HCT116 (cell line): Measurements from ENCODE around the gene GOLIM4. TPM values are rescaled to one million over a fixed set of nuclear protein-coding genes. Genes with fewer than 3 reads are reported as not detected.

Experiments
- ATAC-seq: fragments of 200-7000 bp; cut with Tn5 transposase; 2 replicates; pipeline ENCODE4 v1.9.1; 2020; ENCODE audit warnings: mild to moderate bottlenecking, moderate library complexity
- BruUV-seq: library from RNA; stranded (reverse); fragments of 400-500 nt; replicated peaks from 2 replicates; lab custom pipeline; 2021; lab: Mats Ljungman, UMichigan
- CTCF ChIA-PET: fragments of 300-600 bp; sonication (Branson Sonifier 250); formaldehyde crosslinking; loops from one replicate; lab custom pipeline; 2021; ENCODE audit warnings: antibody characterized with exemption; lab: Charles Lee
- POLR2A ChIA-PET: fragments of 300-600, 350-600 bp; sonication (Branson Sonifier 250); formaldehyde crosslinking; loops from one replicate; lab custom pipeline; 2021; ENCODE audit warnings: antibody characterized with exemption; lab: Charles Lee
- RAD21 ChIA-PET, 2 experiments: fragments of 300-600 bp; sonication (Branson Sonifier 250); formaldehyde crosslinking; loops; one replicate each; lab custom pipeline; 2023; ENCODE audit warnings: low total read pairs in 2 of 2; ENCODE audit not compliant: uncharacterized antibody in 2 of 2, unreplicated experiment in 2 of 2, low non-redundant PET in 1 of 2; lab: Charles Lee
- DNase-seq: peaks from one replicate; pipeline ENCODE4 v3.0.0-alpha.2; 2010; ENCODE audit warnings: low read depth, low spot score
- H2AFZ ChIP-seq: fragments of 200-600 bp; shearing (Covaris generic), sonication (generic); 2 replicates; pipeline ENCODE4 v1.6.1; 2017; ENCODE audit warnings: low read depth, mixed run types, mixed read lengths, antibody characterized with exemption, low read length; ENCODE audit not compliant: poor library complexity, severe bottlenecking
- H3K27ac ChIP-seq: 2 replicates; pipeline ENCODE4 v1.5.1; 2012; ENCODE audit warnings: low read depth, low read length
- H3K27me3 ChIP-seq: fragments of 200-600 bp; sonication (generic); 2 replicates; pipeline ENCODE4 v1.6.1; 2016; ENCODE audit warnings: mixed run types, low read length, mixed read lengths; ENCODE audit not compliant: insufficient read depth
- H3K36me3 ChIP-seq, 2 experiments: fragments of 200-500 bp in 1 of 2; fragments of 200-600 bp in 1 of 2; sonication (Bioruptor generic) in 1 of 2; sonication (generic) in 1 of 2; 2 replicates each; pipeline versions ENCODE4 v1.5.1 to v1.6.1; 2014 to 2016; ENCODE audit warnings: low read length in 2 of 2, inconsistent platforms in 1 of 2, mixed read lengths in 1 of 2, mixed run types in 1 of 2; ENCODE audit not compliant: insufficient read depth in 2 of 2, control insufficient read depth in 1 of 2
- H3K4me1 ChIP-seq, 2 experiments: fragments of 200-600 bp in 1 of 2; sonication (generic) in 1 of 2; 2 replicates each; pipeline versions ENCODE4 v1.5.1 to v1.6.1; 2012 to 2017; ENCODE audit warnings: low read length in 2 of 2, inconsistent platforms in 1 of 2, mild to moderate bottlenecking in 1 of 2, mixed read lengths in 1 of 2, mixed run types in 1 of 2, moderate library complexity in 1 of 2; ENCODE audit not compliant: insufficient read depth in 2 of 2, control insufficient read depth in 1 of 2
- H3K4me2 ChIP-seq: fragments of 200-600 bp; sonication (generic); 2 replicates; pipeline ENCODE4 v1.6.1; 2017; ENCODE audit warnings: mixed run types, low read length, mixed read lengths
- H3K4me3 ChIP-seq, 2 experiments: fragments of 200-600 bp in 1 of 2; sonication (generic) in 1 of 2; replicated peaks in 1 of 2; 2 replicates each; pipeline ENCODE4 v1.5.1; 2011 to 2016; ENCODE audit warnings: low read length in 2 of 2, control low read depth in 1 of 2, low read depth in 1 of 2, mild to moderate bottlenecking in 1 of 2, mixed read lengths in 1 of 2, mixed run types in 1 of 2
- H3K79me2 ChIP-seq: fragments of 200-600 bp; sonication (generic); 2 replicates; pipeline ENCODE4 v1.6.1; 2017; ENCODE audit warnings: mild to moderate bottlenecking, mixed run types, low read length, moderate library complexity, mixed read lengths; ENCODE audit not compliant: insufficient read depth
- H3K9ac ChIP-seq: fragments of 200-600 bp; sonication (generic); 2 replicates; pipeline ENCODE4 v1.6.1; 2016; ENCODE audit warnings: low read length, mixed read lengths
- H3K9me2 ChIP-seq: fragments of 200-600 bp; sonication (generic), shearing (Covaris generic); 2 replicates; pipeline ENCODE4 v1.6.1; 2017; ENCODE audit warnings: mixed run types, mild to moderate bottlenecking, moderate library complexity; ENCODE audit not compliant: insufficient read depth
- H3K9me3 ChIP-seq, 2 experiments: fragments of 200-500 bp in 1 of 2; fragments of 200-600 bp in 1 of 2; sonication (Bioruptor generic) in 1 of 2; sonication (generic) in 1 of 2; 2 replicates each; pipeline ENCODE4 v1.6.1; 2014 to 2017; ENCODE audit warnings: low read length in 2 of 2, mixed read lengths in 2 of 2, inconsistent platforms in 1 of 2, low read depth in 1 of 2, mild to moderate bottlenecking in 1 of 2, mixed run types in 1 of 2, moderate library complexity in 1 of 2; ENCODE audit not compliant: control insufficient read depth in 1 of 2, insufficient read depth in 1 of 2
- H4K20me1 ChIP-seq: fragments of 200-600 bp; sonication (generic), shearing (Covaris generic); 2 replicates; pipeline ENCODE4 v1.6.1; 2017; ENCODE audit warnings: mixed run types, mild to moderate bottlenecking, moderate library complexity; ENCODE audit not compliant: insufficient read depth
- CBX3 ChIP-seq: IDR thresholded peaks from 2 replicates; pipeline ENCODE4 v1.6.1; 2012; ENCODE audit warnings: low read depth
- CEBPB ChIP-seq: IDR thresholded peaks from 2 replicates; pipeline ENCODE4 v1.6.1; 2012; ENCODE audit warnings: low read depth
- EGR1 ChIP-seq: IDR thresholded peaks from 2 replicates; pipeline ENCODE4 v1.6.1; 2012; ENCODE audit warnings: low read depth
- ELF1 ChIP-seq: IDR thresholded peaks from 2 replicates; pipeline ENCODE4 v1.6.1; 2012; ENCODE audit warnings: low read depth, borderline replicate concordance
- EZH2 ChIP-seq: fragments of 200-600 bp; sonication (generic); IDR thresholded peaks from 2 replicates; pipeline ENCODE4 v1.6.1; 2017; ENCODE audit warnings: antibody characterized with exemption, mixed run types
- POLR2AphosphoS5 ChIP-seq: IDR thresholded peaks from 2 replicates; pipeline ENCODE4 v1.6.1; 2011; ENCODE audit warnings: mild to moderate bottlenecking, low read depth, low read length, moderate library complexity
- SIN3A ChIP-seq: IDR thresholded peaks from 2 replicates; pipeline ENCODE4 v1.6.1; 2012; ENCODE audit warnings: low read depth
- SP1 ChIP-seq: IDR thresholded peaks from 2 replicates; pipeline ENCODE4 v1.6.1; 2012; ENCODE audit warnings: low read depth
- TCF7L2 ChIP-seq: IDR thresholded peaks from 2 replicates; pipeline ENCODE4 v1.7.0; 2011; ENCODE audit warnings: borderline replicate concordance, inconsistent platforms; ENCODE audit not compliant: insufficient read depth, insufficient read length; ENCODE audit errors: extremely low read depth
- ZNF274 ChIP-seq: fragments of 200-500 bp; sonication (Bioruptor generic); IDR thresholded peaks from 2 replicates; pipeline ENCODE4 v1.6.1; 2014; ENCODE audit warnings: mild to moderate bottlenecking, low read depth, low read length, inconsistent platforms
- intact Hi-C: fragments of 100-400 bp; cut with micrococcal nuclease; formaldehyde crosslinking; loops from 2 replicates; pipeline ENCODE4 v1.10.0; 2022
- total RNA-seq: library from RNA; stranded (reverse); gene quantifications from one replicate; pipeline ENCODE4 v1.2.1, GENCODE V29; 2021; ENCODE audit not compliant: unreplicated experiment
- TF ChIP-seq, protein P1 (sequence below): IDR thresholded peaks from 2 replicates; pipeline ENCODE4 v1.6.1; 2012
- TF ChIP-seq, protein P2 (sequence below), 3 experiments: fragments of 200-600 bp in 1 of 3; sonication (generic) in 1 of 3; IDR thresholded peaks in 2 of 3; conservative IDR thresholded peaks in 1 of 3; 2 replicates each; pipeline ENCODE4 v1.5.1; 2012 to 2017; ENCODE audit warnings: low read depth in 2 of 3, low read length in 2 of 3, antibody characterized with exemption in 1 of 3, borderline replicate concordance in 1 of 3, control low read depth in 1 of 3, mild to moderate bottlenecking in 1 of 3, mixed read lengths in 1 of 3, mixed run types in 1 of 3, moderate library complexity in 1 of 3; ENCODE audit not compliant: insufficient read depth in 1 of 3
- TF ChIP-seq, protein P3 (sequence below): IDR thresholded peaks from 2 replicates; pipeline ENCODE4 v1.6.1; 2012; ENCODE audit warnings: low read depth

GOLIM4 gene
- total RNA-seq, 1 experiment from 2014 or later, result 10.6 TPM

DNA sequence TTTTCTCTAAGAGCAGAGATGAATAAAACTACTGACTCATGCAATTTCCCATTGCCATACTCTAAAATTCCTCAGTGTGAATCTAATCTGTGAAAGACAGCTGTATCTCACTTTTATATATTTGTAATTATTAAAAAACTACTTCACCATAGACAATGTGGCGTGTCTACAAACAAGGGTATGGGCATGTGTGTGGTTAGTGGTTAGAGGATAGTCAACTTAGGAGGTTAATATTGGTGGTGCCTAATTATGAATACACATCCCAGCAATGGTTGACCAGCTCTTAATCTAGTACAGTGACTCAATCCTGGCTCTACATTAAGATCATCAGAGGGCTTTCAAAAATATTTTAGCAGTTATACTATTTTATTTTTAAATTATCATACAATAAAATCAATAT lies 94.5 kb downstream of the GOLIM4 start:
- H3K4me2 ChIP-seq, result no peak overlapping the region
- H3K4me1 ChIP-seq, result peaks cover 0 to 8% of the 10 kb centered on the region in 2 experiments; a peak in 1 of 4 replicates
- no peak overlapping the region for H3K4me3 ChIP-seq
- H3K27me3 ChIP-seq, result no peaks in the 10 kb centered on the region
- no peaks in the 10 kb centered on the region for H3K36me3 ChIP-seq
- ATAC-seq, result no peak
- no peak overlapping the region for H2AFZ ChIP-seq
- H3K9me3 ChIP-seq, result no peaks in the 10 kb centered on the region
- no peaks in the 10 kb centered on the region for H3K9me2 ChIP-seq
- H4K20me1 ChIP-seq, result no peaks in the 10 kb centered on the region
- ChIA-PET CTCF (no interaction called here), RAD21 (no interaction called here), POLR2A (no interaction called here)
- DNase-seq, result no peak
- intact Hi-C loops, result no loop called here
- BruUV-seq, result no TSS peak
- H3K79me2 ChIP-seq, result no peaks in the 10 kb centered on the region
- TF ChIP-seq, protein P1, sequence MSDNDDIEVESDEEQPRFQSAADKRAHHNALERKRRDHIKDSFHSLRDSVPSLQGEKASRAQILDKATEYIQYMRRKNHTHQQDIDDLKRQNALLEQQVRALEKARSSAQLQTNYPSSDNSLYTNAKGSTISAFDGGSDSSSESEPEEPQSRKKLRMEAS, result no peak
- TF ChIP-seq SIN3A (no peak), ZNF274 (no peak), EGR1 (no peak), EZH2 (no peak)
- H3K27ac ChIP-seq, result no peak overlapping the region
- no peak overlapping the region for H3K9ac ChIP-seq

DNA sequence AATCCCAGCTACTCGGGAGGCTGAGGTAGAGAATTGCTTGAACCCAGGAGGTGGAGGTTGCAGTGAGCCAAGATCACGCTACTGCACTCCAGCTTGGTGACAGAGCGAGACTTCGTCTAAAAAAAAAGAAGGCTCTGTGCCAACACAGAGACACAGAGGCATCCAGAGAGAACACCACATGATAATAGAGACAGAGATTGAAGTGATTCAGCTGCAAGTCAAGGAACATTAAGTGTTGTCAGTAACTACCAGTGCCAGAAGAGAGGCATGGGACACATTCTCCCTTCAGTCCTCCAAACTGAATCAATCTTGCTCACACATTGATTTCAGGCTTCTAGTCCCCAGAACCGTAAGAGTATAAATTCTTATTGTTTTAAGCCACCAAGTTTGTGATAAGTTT lies 97.5 kb downstream of the GOLIM4 start:
- DNase-seq, result no peak
- Histone ChIP-seq H3K4me3 (no peak overlapping the region), H3K4me1 (peaks cover 0 to 7% of the 10 kb centered on the region in 2 experiments; a peak in 1 of 4 replicates), H3K27ac (no peak overlapping the region), H3K9ac (no peak overlapping the region), H3K9me3 (no peaks in the 10 kb centered on the region), H3K27me3 (no peaks in the 10 kb centered on the region), H2AFZ (no peak overlapping the region), H3K9me2 (no peaks in the 10 kb centered on the region), H4K20me1 (no peaks in the 10 kb centered on the region), H3K36me3 (no peaks in the 10 kb centered on the region), H3K4me2 (no peak overlapping the region), H3K79me2 (no peaks in the 10 kb centered on the region)
- no peak for ATAC-seq
- RAD21 ChIA-PET, result no interaction called here
- BruUV-seq, result no TSS peak
- TF ChIP-seq SP1 (no peak), EGR1 (no peak), POLR2AphosphoS5 (no peak), ZNF274 (no peak), EZH2 (no peak), TCF7L2 (no peak), CBX3 (no peak), ELF1 (no peak), CEBPB (no peak)
- TF ChIP-seq, protein P2, sequence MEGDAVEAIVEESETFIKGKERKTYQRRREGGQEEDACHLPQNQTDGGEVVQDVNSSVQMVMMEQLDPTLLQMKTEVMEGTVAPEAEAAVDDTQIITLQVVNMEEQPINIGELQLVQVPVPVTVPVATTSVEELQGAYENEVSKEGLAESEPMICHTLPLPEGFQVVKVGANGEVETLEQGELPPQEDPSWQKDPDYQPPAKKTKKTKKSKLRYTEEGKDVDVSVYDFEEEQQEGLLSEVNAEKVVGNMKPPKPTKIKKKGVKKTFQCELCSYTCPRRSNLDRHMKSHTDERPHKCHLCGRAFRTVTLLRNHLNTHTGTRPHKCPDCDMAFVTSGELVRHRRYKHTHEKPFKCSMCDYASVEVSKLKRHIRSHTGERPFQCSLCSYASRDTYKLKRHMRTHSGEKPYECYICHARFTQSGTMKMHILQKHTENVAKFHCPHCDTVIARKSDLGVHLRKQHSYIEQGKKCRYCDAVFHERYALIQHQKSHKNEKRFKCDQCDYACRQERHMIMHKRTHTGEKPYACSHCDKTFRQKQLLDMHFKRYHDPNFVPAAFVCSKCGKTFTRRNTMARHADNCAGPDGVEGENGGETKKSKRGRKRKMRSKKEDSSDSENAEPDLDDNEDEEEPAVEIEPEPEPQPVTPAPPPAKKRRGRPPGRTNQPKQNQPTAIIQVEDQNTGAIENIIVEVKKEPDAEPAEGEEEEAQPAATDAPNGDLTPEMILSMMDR (IDR thresholded peaks at IDR 0.05 in 2 of 3, conservative IDR thresholded peaks at IDR 0.05 in 1 of 3; ENCODE audit: borderline replicate concordance in 1 of 3, insufficient read depth in 1 of 3, low read depth in 2 of 3, low read length in 2 of 3), result no peak
- TF ChIP-seq, protein P3, sequence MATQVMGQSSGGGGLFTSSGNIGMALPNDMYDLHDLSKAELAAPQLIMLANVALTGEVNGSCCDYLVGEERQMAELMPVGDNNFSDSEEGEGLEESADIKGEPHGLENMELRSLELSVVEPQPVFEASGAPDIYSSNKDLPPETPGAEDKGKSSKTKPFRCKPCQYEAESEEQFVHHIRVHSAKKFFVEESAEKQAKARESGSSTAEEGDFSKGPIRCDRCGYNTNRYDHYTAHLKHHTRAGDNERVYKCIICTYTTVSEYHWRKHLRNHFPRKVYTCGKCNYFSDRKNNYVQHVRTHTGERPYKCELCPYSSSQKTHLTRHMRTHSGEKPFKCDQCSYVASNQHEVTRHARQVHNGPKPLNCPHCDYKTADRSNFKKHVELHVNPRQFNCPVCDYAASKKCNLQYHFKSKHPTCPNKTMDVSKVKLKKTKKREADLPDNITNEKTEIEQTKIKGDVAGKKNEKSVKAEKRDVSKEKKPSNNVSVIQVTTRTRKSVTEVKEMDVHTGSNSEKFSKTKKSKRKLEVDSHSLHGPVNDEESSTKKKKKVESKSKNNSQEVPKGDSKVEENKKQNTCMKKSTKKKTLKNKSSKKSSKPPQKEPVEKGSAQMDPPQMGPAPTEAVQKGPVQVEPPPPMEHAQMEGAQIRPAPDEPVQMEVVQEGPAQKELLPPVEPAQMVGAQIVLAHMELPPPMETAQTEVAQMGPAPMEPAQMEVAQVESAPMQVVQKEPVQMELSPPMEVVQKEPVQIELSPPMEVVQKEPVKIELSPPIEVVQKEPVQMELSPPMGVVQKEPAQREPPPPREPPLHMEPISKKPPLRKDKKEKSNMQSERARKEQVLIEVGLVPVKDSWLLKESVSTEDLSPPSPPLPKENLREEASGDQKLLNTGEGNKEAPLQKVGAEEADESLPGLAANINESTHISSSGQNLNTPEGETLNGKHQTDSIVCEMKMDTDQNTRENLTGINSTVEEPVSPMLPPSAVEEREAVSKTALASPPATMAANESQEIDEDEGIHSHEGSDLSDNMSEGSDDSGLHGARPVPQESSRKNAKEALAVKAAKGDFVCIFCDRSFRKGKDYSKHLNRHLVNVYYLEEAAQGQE, result no peak
- CTCF ChIA-PET, result no interaction called here
- intact Hi-C loops, result no loop called here
- POLR2A ChIA-PET, result no interaction called here
